Measurements from ENCODE around the gene VSTM2L.

VSTM2L gene

GRCh38 chr20:37979021-37979985, 76.4 kb downstream of the VSTM2L start:
- DNase-seq (ENCODE audit: low read depth), result no peak
- no peak overlapping the region for H3K4me3 ChIP-seq (ENCODE audit: control insufficient read depth, low read depth, low read length)
- TF ChIP-seq CTCF (conservative IDR thresholded peaks at IDR 0.05; ENCODE audit: control insufficient read depth, insufficient read depth, low read depth, low read length), result no peak

GRCh38 chr20:37980383-37980782, 77.5 kb downstream of the VSTM2L start:
- no peak for TF ChIP-seq CTCF (conservative IDR thresholded peaks at IDR 0.05; ENCODE audit: control insufficient read depth, insufficient read depth, low read depth, low read length)
- no peak overlapping the region for H3K4me3 ChIP-seq (ENCODE audit: control insufficient read depth, low read depth, low read length)

GRCh38 chr20:37980876-37981275, 77.9 kb downstream of the VSTM2L start:
- DNase-seq (ENCODE audit: low read depth), result no peak
- no peak for TF ChIP-seq CTCF (conservative IDR thresholded peaks at IDR 0.05; ENCODE audit: control insufficient read depth, insufficient read depth, low read depth, low read length)
- H3K4me3 ChIP-seq (ENCODE audit: control insufficient read depth, low read depth, low read length), result no peak overlapping the region

More at GRCh38 chr20:37980383-37980782, 77.5 kb downstream of the VSTM2L start:
- DNase-seq (ENCODE audit: low read depth), result no peak

GRCh38 chr20:37981568-37981967, 78.6 kb downstream of the VSTM2L start:
- DNase-seq (ENCODE audit: low read depth), result no peak
- TF ChIP-seq CTCF (conservative IDR thresholded peaks at IDR 0.05; ENCODE audit: control insufficient read depth, insufficient read depth, low read depth, low read length), result no peak
- no peak overlapping the region for H3K4me3 ChIP-seq (ENCODE audit: control insufficient read depth, low read depth, low read length)

GRCh38 chr20:37983286-37983685, 80.4 kb downstream of the VSTM2L start:
- no peak for DNase-seq (ENCODE audit: low read depth)
- H3K4me3 ChIP-seq (ENCODE audit: control insufficient read depth, low read depth, low read length), result no peak overlapping the region
- TF ChIP-seq CTCF (conservative IDR thresholded peaks at IDR 0.05; ENCODE audit: control insufficient read depth, insufficient read depth, low read depth, low read length), result no peak

- DNase-seq (ENCODE audit: low read depth), result no peak
- TF ChIP-seq CTCF (conservative IDR thresholded peaks at IDR 0.05; ENCODE audit: control insufficient read depth, insufficient read depth, low read depth, low read length), result no peak
- H3K4me3 ChIP-seq (ENCODE audit: control insufficient read depth, low read depth, low read length), result no peak overlapping the region
Observed at GRCh38 chr20:37984018-37984785, 81.3 kb downstream of the VSTM2L start.

Measured in fibroblast of mammary gland (primary cell).